HG03439 (cell line): ENCODE data around the gene RHOH.
"Not testable (repeated sequence)": the region's sequence is repeated elsewhere in the genome, so short reads cannot be mapped to it uniquely, and the experiment has no call there.

Source experiments
- ATAC-seq: cut with Tn5 transposase; IDR thresholded peaks from one replicate; pipeline ENCODE4 v1.9.1; 2021; ENCODE audit warnings: mild to moderate bottlenecking, moderate library complexity; ENCODE audit not compliant: unreplicated experiment

Gene RHOH, protein sequence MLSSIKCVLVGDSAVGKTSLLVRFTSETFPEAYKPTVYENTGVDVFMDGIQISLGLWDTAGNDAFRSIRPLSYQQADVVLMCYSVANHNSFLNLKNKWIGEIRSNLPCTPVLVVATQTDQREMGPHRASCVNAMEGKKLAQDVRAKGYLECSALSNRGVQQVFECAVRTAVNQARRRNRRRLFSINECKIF

DNA sequence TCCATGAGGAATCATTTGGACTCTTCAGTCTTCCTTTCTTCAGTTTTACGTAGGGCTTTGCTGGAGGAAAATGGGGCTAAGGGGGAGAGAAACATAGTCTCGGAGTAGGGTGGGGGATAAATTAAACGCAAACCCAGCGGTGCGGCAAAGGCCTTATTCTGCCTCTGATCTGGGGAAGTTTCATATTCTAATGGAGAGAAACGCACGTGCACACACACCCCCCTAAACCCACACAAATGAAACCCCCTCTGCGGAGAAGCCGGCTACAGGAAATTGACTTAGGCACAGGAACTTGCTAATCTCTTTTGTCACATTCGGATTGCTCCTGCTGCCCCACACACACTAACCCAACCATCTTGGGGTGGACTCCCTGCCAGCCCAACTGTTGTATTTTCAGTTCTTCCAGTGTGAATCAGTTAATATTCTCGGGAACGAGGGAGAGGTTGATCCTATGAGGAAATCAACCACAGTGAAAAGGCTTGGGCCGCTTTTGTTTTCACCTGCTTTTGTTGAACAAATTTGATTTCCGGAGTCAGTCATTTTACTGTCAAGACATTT, at the start of gene RHOH:
TSS of gene RHOH (plus strand) at position 308 of the 558 bp plus-strand sequence. CDS start 46,356 bp downstream, outside the sequence.
- no peak for ATAC-seq

DNA sequence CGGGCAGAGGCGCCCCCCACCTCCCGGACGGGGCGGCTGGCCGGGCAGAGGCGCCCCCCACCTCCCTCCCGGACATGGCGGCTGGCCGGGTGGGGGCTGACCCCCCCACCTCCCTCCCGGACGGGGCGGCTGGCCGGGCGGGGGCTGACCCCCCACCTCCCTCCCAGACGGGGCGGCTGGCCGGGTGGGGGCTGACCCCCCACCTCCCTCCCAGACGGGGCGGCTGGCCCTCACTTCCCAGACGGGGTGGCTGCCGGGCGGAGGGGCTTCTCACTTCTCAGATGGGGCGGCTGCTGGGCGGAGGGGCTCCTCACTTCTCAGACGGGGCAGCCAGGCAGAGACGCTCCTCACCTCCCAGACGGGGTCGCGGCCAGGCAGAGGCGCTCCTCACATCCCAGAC, 49.3 kb upstream of the RHOH start:
- ATAC-seq: not testable (repeated sequence)

DNA sequence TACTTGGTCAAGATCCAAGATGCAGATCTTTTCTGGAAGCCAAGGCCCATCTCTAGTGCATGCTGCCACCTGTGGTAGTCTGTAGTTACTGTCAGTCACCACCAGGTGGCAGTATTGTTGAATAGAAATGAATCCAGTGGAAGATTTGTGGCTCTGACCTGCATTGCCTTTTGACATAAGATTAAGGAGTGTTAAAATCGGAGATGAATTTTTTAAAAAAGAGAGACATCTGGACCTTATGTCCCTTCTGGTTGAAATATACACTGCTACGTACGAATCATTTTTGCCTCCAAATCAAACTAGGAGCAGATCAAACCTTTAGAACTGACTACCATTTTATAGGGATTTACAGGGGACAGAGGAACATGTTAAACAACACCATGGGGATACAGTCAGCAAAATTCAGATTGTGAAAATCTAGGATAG, 46.9 kb upstream of the RHOH start:
- no peak for ATAC-seq

DNA sequence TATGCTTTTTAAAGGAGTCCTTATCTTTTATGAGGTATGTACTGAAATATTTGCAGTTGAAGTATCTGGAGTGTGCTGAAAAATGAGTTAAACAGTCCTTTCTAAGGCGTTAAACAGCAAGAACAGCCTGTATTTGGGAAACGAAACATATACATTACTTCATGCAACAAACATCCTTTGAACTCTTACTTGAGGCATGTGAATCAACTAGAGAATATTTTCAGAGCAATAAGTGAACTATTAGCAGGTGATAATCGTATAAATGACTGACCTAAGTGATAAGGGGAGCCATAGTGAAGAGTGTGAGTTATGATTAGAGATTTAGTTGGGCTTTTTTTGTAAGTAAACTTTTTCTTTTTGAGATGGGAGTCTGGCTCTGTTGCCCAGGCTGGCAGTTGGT, 45.9 kb upstream of the RHOH start:
- ATAC-seq: no peak

DNA sequence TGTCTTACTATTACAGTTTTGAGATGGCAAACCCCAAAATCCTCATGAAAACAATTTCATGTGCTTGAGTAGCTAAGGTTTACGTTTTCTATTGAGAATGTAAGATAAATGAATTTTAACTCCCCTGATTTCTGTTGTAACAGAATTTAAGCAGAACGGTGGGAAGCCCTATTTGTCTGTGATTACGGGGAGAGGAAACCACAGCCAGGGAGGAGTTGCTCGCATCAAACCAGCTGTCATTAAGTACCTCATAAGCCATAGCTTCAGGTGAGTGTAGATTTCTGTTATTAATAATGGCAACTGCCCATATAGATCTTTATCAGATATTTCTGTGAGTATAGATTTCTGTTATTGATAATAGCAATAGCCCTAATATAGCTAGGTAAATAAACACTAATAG, 44.2 kb upstream of the RHOH start:
- ATAC-seq: no peak

DNA sequence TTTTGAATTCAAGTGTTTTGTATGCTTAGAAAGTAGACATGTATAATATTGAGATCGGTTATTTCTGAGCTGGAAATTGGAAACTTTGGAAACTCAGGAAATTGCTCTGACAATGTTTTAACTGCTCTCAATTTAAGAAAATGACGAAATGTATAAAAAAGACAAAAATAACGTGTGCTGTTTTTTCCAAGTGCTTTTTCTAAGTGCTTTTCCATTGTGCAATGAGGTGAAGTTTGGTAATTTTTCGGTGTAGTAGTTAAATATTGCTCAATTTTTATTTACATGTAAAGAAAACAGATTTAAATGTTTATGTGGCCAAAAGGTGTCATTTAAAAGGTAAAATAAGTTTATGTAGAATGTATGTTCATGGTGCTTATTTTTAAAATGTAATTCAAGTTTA, 39.4 kb upstream of the RHOH start:
- ATAC-seq: no peak

DNA sequence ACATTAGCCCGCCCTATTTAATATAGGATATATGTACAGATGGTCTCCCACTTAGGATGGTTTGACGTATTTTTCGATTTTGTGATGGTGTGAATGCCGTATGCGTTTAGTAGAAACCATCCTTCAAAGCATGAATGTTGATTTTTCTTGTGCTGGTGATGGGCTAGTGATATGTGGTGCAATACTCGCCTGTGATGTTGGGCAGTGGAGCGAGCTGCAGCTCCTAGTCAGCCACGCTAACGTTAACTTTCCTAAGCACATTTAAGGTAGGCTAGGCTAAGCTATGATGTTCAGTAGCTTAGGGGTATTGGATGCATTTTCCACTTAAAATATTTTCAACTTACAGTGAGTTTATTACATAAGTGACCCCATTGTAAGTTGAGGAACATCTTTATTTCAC, 36.6 kb upstream of the RHOH start:
- no peak for ATAC-seq

DNA sequence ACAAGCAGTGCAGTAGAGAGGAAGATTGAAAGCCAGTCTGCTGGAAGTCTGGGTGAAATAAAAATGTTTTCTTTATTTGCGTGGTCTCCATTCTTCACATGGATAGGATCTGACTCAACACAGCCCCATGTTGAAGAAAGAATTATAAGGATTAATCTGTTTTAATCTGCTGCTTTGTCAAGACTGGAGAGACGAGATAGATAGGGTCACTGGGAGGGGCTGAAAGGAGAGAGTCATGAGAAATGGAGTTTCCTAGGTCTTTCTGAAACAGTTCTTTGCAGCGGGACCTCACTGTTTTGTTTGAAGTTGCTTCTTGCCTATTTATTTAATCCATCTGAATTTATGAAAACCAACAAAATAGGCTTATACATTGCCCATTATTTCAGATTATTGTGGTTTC, 32.4 kb upstream of the RHOH start:
- no peak for ATAC-seq

DNA sequence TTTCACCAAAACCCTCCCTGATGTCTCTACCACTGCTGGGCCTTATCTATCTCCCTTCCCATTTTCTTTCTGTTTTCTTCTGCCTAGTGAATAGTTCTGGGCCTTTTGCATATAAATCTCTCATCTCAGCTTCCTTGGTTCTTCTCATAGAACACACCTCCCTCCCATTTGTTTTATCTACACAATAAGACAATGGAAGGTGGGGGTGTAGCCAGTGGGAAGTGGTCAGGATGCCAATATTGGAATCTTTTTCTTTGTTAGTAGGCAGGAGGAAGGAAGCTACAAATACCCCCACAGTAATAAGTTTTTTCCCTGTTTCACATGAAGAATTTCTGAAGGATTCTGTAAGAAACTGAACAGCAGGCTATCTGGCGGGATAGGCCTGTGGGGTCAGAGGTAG, 30.9 kb upstream of the RHOH start:
- ATAC-seq: no peak

DNA sequence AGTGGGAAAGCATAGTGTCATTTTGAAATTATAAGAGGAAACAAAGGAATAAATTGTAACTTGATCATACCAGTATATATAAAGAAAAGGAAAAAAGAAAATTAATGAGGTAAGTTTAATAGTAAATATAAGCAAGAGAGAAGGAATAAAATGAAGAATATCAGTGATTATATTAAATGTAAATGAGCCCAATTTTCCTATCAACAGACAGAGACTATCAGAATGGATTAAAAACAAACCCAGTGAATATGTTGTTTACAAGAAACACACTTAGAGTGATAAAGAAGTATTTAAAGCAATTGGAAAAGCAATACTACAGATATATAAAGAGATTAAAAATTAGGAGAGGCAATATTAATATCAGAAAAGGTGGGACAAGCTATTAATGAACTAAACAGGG, 28.8 kb upstream of the RHOH start:
- ATAC-seq: no peak

DNA sequence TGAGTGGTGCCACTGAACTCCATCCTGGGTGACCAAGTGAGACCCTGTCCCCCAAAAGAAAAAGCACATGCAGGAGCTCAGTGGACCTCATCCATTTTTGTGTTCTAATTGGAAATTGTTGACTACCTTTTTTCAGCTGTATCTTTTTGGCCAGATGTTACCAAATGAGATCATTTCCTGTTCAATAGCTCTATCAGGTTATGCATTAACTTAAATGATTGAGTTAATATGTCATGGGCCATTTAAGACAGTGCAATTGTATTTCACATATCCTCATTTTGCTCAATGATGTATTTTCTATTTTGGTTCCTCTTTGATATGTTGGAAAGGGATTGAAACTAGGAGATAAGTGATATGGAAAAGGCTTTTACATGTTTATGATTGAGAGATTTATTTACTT, 26.2 kb upstream of the RHOH start:
- ATAC-seq: no peak

DNA sequence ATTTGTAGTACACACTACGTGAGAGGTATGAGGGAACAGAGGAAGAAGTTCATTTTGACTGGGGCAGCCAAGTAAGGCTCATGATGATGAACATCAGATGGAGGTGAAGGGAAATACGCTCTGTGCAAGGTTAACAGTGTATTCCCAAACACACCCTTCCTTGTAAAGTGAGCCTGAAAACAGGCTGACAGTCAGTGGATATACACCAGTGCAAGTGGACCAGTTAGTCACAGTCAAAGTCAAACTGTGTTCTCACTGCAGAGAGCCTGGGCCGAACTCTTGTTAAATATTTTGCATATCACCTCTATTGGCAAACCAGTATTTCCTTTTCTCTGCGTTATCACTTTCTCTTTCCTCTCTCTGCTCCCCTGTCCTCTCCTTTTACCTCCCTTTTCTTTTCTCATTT, 23.4 kb upstream of the RHOH start:
- ATAC-seq: peak; percentile 67

DNA sequence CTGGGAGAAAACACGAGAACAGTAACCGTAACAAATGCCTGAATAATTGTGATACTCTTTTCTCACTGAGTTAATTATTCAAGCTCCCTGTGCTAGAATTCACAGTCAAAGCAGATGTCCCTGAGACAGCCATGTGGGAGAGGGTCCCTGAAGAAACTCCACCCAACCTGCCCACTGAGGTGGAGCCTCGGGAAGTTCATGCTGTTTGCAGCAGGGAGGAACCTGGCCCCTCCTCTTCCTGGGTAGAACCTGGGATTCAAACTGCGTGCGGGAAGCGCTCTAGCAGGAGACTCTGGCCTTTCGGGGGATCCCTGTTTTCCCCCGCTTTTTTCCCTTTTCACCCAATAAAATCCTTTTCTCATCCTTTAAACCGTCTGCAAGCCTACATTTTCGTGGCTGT, 20.2 kb upstream of the RHOH start:
- ATAC-seq: no peak

DNA sequence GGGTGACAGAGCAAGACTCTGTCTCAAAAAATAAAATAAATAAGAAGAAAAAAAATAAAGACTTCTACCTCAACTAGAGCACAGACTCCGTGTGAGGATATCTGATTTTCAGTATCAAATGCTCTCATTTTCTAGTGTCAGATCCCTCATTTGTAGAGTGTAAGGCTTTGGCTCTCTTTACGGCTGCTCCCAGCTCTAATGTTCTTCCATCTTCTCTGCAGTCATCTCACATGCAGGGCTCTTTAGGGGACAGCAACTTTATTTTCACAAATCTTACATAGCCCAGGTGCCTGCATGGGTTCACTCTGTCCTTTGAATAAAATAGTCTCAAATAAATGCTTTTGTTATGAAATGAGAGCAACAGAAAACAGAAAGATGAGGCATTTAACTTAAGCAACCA, 19.2 kb upstream of the RHOH start:
- ATAC-seq: no peak

DNA sequence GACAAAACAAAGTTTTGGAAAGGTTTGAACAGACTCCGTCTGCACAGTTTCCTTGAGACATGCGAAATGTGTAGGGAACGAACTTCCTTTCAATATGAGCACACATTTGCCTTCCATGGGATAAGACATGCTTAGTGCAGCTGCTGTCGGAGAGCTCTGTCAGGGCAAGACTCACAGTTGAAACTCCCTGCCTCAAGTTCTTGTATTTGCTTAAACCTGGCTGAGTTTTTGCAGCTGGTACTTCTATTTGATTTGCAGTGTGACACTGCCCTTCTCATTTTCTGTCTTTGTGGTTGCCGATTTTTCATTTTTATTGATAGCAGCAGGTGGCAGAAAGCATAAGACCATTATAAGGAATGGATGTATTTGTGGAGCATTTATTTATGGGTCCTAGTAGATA, 18.2 kb upstream of the RHOH start:
- no peak for ATAC-seq

DNA sequence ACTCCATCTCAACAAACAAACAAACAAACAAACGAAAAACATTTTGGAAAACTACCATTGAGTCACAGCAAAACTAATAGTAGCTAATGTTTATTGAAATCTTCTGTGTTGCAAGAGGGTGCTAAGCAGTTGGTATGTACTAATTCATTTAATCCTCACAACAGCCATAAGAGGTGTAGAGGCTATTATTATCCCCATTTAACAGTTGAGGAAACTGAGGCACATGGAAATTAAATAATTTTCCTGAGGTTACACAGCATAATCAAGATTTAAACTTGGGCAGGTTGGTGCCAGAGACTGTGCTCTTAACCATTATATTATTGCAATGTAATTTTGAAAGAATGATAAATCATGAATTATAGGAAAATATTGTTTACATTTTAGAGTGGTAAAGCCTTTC, 17.5 kb upstream of the RHOH start:
- no peak for ATAC-seq

DNA sequence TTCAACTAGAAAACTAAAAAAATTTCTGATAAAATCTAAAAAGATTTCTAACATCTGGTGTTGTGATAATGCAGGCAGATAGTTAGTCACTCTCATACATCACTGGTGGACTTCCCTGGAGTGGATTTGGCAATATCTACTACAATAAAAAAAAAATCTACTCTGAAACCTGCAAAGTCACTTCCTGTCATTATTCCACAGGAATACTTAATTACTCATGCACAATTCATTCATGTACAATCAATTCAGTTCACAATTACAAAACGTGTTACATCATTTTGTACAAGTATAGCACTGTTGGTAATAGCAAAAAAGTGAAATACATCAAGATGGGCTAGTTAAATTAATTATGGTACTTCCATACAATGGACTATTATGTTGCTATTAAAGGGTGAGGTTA, 16.5 kb upstream of the RHOH start:
- no peak for ATAC-seq

DNA sequence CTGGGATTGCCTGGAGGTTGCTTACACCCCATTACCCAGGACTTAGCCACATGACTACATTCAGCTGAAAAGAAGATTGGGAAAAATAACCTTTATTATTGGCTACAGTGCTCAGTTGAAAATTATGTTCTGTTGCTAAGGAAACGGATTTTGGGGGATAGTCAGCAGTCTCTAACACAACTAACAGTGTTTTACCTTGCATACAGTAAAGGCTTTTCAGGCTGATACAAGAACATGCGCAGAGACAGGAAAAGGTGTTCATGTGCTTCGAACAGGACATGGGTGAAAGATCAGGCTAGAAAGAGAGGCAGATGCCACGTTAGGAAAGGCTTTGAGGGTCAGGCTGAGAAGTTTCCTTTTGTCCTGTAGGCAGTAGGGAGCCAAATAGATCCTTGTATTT, 14.8 kb upstream of the RHOH start:
- ATAC-seq: no peak

DNA sequence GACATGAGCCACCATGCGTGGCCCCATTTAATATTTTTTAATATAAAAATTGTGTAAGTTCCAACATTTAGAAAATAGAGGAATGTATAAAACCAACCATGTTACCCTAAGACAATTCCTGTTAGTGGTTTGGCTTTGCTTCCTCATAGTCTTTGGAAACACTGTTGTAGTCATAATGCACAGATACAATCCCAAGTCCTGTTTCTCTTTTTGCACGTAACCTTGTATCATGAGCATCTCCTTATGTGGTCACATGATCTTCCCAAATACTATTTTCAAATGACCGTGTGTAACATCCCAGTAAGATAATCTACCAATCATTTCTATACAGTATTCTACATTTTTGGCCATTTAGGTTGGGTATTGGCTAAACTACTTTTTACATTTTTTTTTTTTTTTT, 13.9 kb upstream of the RHOH start:
- ATAC-seq: no peak

DNA sequence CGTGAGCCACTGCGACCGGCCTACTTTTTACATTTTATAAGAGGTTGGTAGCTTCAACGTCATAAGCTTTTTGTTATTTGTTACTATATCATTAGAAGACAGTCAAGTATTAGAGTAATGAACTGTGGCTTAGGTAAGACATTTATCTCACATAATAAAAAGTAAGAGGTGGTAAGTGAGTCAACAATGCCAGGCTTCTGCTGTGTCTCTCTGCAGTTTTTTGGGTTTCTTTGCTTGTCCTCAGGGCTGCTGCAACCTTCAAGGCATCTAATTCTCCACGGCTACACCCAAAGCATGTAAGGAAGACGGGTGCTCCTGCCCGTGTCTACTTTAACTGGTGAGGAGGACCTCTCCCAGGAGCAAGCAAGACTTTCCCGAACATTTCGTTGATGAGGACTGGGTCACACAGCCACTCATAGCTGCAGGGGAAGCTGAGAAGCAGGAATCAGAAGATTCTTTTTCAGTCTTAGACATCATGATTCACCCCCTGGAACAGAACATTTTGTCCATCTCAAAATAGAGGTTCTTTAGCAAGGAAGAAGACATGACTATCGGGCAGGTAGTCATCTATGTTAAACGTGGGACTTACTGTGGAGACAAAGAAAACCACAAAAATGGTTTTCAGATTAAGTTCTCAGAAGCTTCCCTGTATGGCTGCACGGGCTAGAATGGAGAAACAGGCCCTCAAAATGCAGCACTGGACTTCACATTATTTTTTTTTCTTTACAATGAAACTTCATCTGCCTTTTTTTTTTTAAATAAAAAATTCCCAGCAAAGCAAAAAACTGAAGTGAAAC, 13.0 kb upstream of the RHOH start:
- ATAC-seq: no peak

DNA sequence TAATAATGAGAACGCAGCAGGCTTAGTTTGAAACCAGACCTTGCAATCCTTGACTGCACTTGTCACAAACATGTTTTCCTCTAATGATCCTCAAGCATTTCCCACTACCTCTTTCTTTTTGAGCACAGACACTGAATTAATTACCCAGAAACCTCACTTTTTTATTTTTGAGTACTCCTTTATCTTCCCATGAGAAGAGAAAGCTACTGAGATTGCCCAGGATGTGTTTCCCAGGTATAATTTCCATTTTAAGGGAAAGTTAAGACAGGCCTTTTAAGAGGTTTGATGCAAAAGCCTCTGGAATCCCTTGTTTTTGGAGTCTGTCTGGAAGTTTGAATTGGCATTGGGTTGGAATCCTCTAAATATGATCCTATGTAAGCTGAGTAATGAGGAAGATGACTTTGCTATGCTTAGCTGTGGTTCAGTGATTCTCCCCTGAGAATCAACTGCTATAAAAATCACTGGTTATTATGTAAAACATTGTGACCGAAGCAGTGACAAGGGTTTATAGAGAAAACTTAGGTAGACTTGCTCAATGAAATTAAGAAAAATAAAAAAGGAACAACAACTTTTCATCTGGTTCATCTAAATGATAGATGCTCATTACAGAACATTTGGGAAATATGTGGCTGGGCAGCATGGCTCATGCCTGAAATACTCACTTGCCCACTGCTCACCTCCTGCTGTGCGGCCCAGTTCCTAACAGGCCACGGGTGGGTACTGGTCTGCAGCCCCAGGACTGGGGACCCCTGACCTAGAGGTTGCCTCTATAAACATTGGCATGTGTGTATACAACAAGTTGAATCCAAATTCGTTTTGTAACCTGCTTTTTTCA, 10.8 kb upstream of the RHOH start:
- ATAC-seq: peak; percentile 35

DNA sequence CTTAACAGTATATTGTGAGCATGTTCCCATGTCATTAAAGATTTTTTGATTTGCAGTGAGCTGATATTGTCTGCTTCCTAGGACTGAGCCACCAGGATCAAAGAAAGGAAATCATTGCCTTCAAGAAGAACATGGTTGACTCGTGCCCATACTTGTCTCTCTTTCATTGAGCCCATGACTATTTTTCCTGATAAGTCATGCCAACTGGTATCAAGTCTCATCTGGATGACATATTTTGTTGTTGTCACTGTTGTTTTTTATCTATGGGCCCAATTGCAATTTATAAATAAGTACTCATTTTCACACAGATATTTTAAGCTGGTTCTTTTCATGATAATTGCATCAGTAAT, 10.2 kb upstream of the RHOH start:
- no peak for ATAC-seq
